Smooth muscle cell (in vitro differentiated cells): ENCODE data around the gene NEBL. TPM values are rescaled to one million over a fixed set of nuclear protein-coding genes. Genes with fewer than 3 reads are reported as not detected.

Experiments used
- DNase-seq: peaks from one replicate; lab custom pipeline; 2025; ENCODE audit not compliant: unreplicated experiment; lab: John Stamatoyannopoulos, UW
- H2AFZ ChIP-seq: fragments of 200-600 bp; sonication (generic); 2 replicates; pipeline ENCODE4 v1.6.0; 2016; ENCODE audit warnings: antibody characterized with exemption, low read depth, mild to moderate bottlenecking
- H3F3A ChIP-seq: fragments of 200-600 bp; sonication (generic); 2 replicates; pipeline ENCODE4 v1.6.0; 2017; ENCODE audit warnings: antibody characterized with exemption, low read depth
- H3K27ac ChIP-seq: fragments of 200-600 bp; sonication (generic); 2 replicates; pipeline ENCODE4 v1.5.1; 2016; ENCODE audit warnings: low read depth, mild to moderate bottlenecking
- H3K27me3 ChIP-seq: fragments of 200-600 bp; sonication (generic); 2 replicates; pipeline ENCODE4 v1.6.1; 2016; ENCODE audit warnings: low read depth, mild to moderate bottlenecking
- H3K36me3 ChIP-seq: fragments of 200-600 bp; sonication (generic); 2 replicates; pipeline ENCODE4 v1.5.1; 2016; ENCODE audit warnings: low read depth
- H3K4me1 ChIP-seq: fragments of 200-600 bp; sonication (generic); 2 replicates; pipeline ENCODE4 v1.5.1; 2016; ENCODE audit warnings: low read depth
- H3K4me2 ChIP-seq: fragments of 200-600 bp; sonication (generic); 2 replicates; pipeline ENCODE4 v1.6.0; 2016; ENCODE audit warnings: mild to moderate bottlenecking
- H3K4me3 ChIP-seq: fragments of 200-600 bp; sonication (generic); 2 replicates; pipeline ENCODE4 v1.5.1; 2016; ENCODE audit warnings: mild to moderate bottlenecking
- H3K79me2 ChIP-seq: fragments of 200-600 bp; sonication (generic); 2 replicates; pipeline ENCODE4 v1.6.0; 2016; ENCODE audit warnings: low read depth, mild to moderate bottlenecking
- H3K9ac ChIP-seq: fragments of 200-600 bp; sonication (generic); 2 replicates; pipeline ENCODE4 v1.6.0; 2016; ENCODE audit warnings: low read depth
- H3K9me3 ChIP-seq: fragments of 200-600 bp; sonication (generic); replicated peaks from 2 replicates; pipeline ENCODE4 v1.5.1; 2016; ENCODE audit warnings: low read depth
- H4K20me1 ChIP-seq: fragments of 200-600 bp; sonication (generic); 2 replicates; pipeline ENCODE4 v1.6.0; 2016; ENCODE audit warnings: low read depth
- WGBS: methylation state at CpG from one replicate; pipeline ENCODE4 v1.1.7; 2016; ENCODE audit warnings: low lambda C conversion rate; 5-methylcytosine and 5-hydroxymethylcytosine counted together
- polyA plus RNA-seq: library from polyadenylated mRNA; unstranded; fragments of >200 nt; fragmentation: Nextera tagmentation; extraction: Ambion mirVana; gene quantifications from 2 replicates; pipeline ENCODE4 v1.2.1, GENCODE V29; 2016
- total RNA-seq: library from RNA; depleted of rRNA; stranded (reverse); fragments of >200 nt; gene quantifications from 2 replicates; pipeline ENCODE4 v1.2.3, GENCODE V29; 2014
- TF ChIP-seq, protein P1 (sequence below): fragments of 200-600 bp; sonication (generic); IDR thresholded peaks from 2 replicates; pipeline ENCODE4 v1.5.1; 2017; ENCODE audit warnings: borderline replicate concordance, mild to moderate bottlenecking, antibody characterized with exemption; ENCODE audit not compliant: insufficient read depth, poor library complexity, severe bottlenecking

NEBL gene
- total and polyA plus RNA-seq, 2 experiments from 2014 or later: 1.8 to 12.8 TPM

DNA sequence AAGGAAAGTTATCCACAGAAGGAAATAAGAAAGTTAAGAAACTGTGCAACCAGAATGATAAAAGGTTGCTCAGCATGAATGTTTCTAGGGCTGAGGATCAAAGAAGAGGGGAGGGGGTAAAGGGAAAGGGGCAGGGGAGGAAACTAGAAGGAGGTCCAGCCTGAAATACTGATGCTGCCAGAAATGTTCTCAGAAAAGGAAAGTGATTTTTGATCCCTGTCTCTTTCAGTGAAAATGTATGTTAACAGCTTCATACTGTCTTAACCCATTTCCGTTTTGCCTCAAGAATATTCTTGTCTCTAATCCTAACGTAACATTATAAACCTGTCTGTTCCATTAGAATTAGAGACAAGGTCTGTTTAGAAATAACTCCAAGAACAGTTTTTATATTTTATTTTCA, 49.6 kb downstream of the NEBL start:
- Histone ChIP-seq H3K36me3 (no peaks in the 10 kb centered on the region), H2AFZ (no peak overlapping the region), H3K79me2 (no peaks in the 10 kb centered on the region), H3K9me3 (no peaks in the 10 kb centered on the region), H3F3A (no peaks in the 10 kb centered on the region), H3K4me1 (no peaks in the 10 kb centered on the region), H3K27me3 (no peaks in the 10 kb centered on the region), H4K20me1 (no peaks in the 10 kb centered on the region), H3K27ac (no peak overlapping the region), H3K9ac (no peak overlapping the region), H3K4me3 (no peak overlapping the region), H3K4me2 (no peak overlapping the region)
- WGBS: 89% methylated on average over 2 of the region's 2 CpGs
- TF ChIP-seq, protein P1, sequence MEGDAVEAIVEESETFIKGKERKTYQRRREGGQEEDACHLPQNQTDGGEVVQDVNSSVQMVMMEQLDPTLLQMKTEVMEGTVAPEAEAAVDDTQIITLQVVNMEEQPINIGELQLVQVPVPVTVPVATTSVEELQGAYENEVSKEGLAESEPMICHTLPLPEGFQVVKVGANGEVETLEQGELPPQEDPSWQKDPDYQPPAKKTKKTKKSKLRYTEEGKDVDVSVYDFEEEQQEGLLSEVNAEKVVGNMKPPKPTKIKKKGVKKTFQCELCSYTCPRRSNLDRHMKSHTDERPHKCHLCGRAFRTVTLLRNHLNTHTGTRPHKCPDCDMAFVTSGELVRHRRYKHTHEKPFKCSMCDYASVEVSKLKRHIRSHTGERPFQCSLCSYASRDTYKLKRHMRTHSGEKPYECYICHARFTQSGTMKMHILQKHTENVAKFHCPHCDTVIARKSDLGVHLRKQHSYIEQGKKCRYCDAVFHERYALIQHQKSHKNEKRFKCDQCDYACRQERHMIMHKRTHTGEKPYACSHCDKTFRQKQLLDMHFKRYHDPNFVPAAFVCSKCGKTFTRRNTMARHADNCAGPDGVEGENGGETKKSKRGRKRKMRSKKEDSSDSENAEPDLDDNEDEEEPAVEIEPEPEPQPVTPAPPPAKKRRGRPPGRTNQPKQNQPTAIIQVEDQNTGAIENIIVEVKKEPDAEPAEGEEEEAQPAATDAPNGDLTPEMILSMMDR: no peak
- DNase-seq: no peak

DNA sequence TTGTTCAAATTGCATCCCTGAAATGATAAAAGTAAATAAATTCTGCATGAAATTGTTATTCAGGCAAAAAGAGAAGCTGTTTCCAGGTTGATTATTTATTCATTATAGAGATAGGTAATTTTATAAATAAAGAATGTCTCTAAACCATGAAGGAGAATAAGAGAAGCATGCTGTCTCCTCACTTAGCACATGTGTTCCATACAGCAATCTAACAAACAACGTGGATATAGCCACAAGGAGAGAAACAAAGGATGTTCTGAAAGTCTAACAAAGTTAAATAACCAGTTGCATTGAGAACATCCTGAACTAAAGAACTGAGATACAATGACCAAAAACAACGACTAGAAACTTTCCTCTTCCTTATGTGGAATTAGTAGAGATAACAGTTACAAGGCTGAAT, 50.8 kb downstream of the NEBL start:
- 78% methylated on average over 2 of the region's 2 CpGs for WGBS
- no peak for DNase-seq
- Histone ChIP-seq H3K4me2 (no peak overlapping the region), H3K9me3 (no peaks in the 10 kb centered on the region), H3K9ac (no peak overlapping the region), H3F3A (no peaks in the 10 kb centered on the region), H2AFZ (no peak overlapping the region), H4K20me1 (no peaks in the 10 kb centered on the region), H3K27me3 (no peaks in the 10 kb centered on the region), H3K4me1 (no peaks in the 10 kb centered on the region), H3K27ac (no peak overlapping the region), H3K36me3 (no peaks in the 10 kb centered on the region), H3K4me3 (no peak overlapping the region), H3K79me2 (no peaks in the 10 kb centered on the region)
- TF ChIP-seq, protein P1: no peak

DNA sequence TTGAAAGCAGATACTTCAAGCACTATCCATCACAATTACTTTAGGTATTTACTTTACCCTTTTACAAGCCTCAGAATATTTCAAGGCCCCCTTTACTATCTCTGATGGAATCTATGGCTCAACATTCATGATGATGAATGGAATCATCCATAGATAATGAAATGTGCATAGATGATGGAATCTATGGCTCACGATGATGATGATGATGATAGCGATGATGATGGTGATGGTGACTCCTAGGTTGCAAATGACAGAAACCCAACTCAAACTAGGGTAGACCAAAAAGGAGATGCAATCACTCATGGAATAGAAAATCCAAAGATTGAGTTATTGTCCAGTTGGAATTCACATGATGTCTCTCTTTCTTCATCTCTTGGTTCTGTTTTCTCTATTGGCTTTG, 55.7 kb downstream of the NEBL start:
- Histone ChIP-seq H3K27ac (no peak overlapping the region), H4K20me1 (no peaks in the 10 kb centered on the region), H3K79me2 (no peaks in the 10 kb centered on the region), H3K27me3 (no peaks in the 10 kb centered on the region), H3K4me2 (no peak overlapping the region), H3K36me3 (no peaks in the 10 kb centered on the region), H3K4me1 (no peaks in the 10 kb centered on the region), H3K9ac (no peak overlapping the region), H2AFZ (no peak overlapping the region), H3K4me3 (no peak overlapping the region), H3K9me3 (no peaks in the 10 kb centered on the region), H3F3A (no peaks in the 10 kb centered on the region)
- WGBS: 97% methylated on average over 2 of the region's 2 CpGs
- no peak for DNase-seq
- TF ChIP-seq, protein P1: no peak

DNA sequence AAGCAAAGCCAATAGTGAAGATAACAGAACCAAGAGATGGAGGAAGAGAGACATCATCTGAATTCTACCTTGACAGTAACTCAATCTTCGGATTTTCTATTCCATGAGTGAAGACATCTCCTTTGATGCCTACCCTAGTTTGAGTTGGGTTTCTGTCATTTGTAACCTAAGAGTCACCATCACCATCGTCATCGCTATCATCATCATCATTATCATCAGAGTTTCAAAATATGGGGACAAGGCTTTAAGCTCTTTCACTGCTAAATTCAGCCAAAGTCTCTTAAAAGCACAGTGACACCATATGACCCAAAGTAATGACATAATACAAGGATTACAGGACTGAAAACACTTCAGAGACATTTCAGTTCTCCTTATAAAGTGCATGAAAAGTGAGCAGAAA, 57.2 kb downstream of the NEBL start:
- TF ChIP-seq, protein P1: no peak

More for the DNA sequence above, 57.2 kb downstream of the NEBL start:
- WGBS: 93% methylated on average over 3 of the region's 3 CpGs
- no peak for DNase-seq
- H3K4me1 ChIP-seq: no peaks in the 10 kb centered on the region
- no peak overlapping the region for H3K27ac ChIP-seq
- no peak overlapping the region for H2AFZ ChIP-seq
- H3K79me2 ChIP-seq: no peaks in the 10 kb centered on the region
- no peak overlapping the region for H3K4me2 ChIP-seq
- no peaks in the 10 kb centered on the region for H3F3A ChIP-seq
- H3K4me3 ChIP-seq: no peak overlapping the region
- H4K20me1 ChIP-seq: no peaks in the 10 kb centered on the region
- no peaks in the 10 kb centered on the region for H3K27me3 ChIP-seq
- no peaks in the 10 kb centered on the region for H3K36me3 ChIP-seq
- H3K9ac ChIP-seq: no peak overlapping the region
- no peaks in the 10 kb centered on the region for H3K9me3 ChIP-seq
